Spinal cord (tissue), 10 donors: ENCODE measurements around the gene CDC42BPG. TPM values are rescaled to one million over a fixed set of nuclear protein-coding genes. Genes with fewer than 3 reads are reported as not detected.

ENCODE experiments used
- DNase-seq, 6 donors: peaks; one replicate each; pipeline versions ENCODE4 v3.0.0 to v3.0.0-alpha.2; 2013 to 2015; ENCODE audit warnings: low spot score in 6 of 6, low read depth in 4 of 6
- H3K27ac ChIP-seq: one replicate; pipeline ENCODE4 v1.5.1; 2013; ENCODE audit warnings: low read depth, low read length, control low read depth
- H3K27me3 ChIP-seq: one replicate; pipeline ENCODE4 v1.6.1; 2013; ENCODE audit warnings: low read length; ENCODE audit not compliant: control insufficient read depth, insufficient read depth
- H3K36me3 ChIP-seq: one replicate; pipeline ENCODE4 v1.6.1; 2013; ENCODE audit warnings: low read length; ENCODE audit not compliant: control insufficient read depth, insufficient read depth
- H3K4me1 ChIP-seq: one replicate; pipeline ENCODE4 v1.6.1; 2013; ENCODE audit warnings: low read length; ENCODE audit not compliant: control insufficient read depth, insufficient read depth
- H3K4me3 ChIP-seq: one replicate; pipeline ENCODE4 v1.5.1; 2013; ENCODE audit warnings: low read depth, low read length, control low read depth
- H3K9me3 ChIP-seq: one replicate; pipeline ENCODE4 v1.6.1; 2013; ENCODE audit warnings: low read length; ENCODE audit not compliant: control insufficient read depth, insufficient read depth
- WGBS: methylation state at CpG from one replicate; pipeline ENCODE4 v1.1.5; 2013; ENCODE audit warnings: missing lambda C conversion rate; ENCODE audit not compliant: insufficient coverage; 5-methylcytosine and 5-hydroxymethylcytosine counted together
- polyA plus RNA-seq, 2 donors: library from polyadenylated mRNA; unstranded; fragments of 120-200 nt; gene quantifications; one replicate each; pipeline ENCODE4 v1.2.1, GENCODE V29; 2013; ENCODE audit not compliant: insufficient read length in 2 of 2
- total RNA-seq, 2 donors: library from RNA; depleted of rRNA in 1 of 2; stranded (reverse); fragments of 120-200 nt in 1 of 2; fragments of >200 nt in 1 of 2; gene quantifications; one replicate each; pipeline versions ENCODE4 v1.2.3 to v1.2.4, GENCODE V29; 2013 to 2014
- donor health status: healthy.

The CDC42BPG gene
- total and polyA plus RNA-seq, 4 donors = 0.43 to 2.0 (median 1.1) TPM

DNA sequence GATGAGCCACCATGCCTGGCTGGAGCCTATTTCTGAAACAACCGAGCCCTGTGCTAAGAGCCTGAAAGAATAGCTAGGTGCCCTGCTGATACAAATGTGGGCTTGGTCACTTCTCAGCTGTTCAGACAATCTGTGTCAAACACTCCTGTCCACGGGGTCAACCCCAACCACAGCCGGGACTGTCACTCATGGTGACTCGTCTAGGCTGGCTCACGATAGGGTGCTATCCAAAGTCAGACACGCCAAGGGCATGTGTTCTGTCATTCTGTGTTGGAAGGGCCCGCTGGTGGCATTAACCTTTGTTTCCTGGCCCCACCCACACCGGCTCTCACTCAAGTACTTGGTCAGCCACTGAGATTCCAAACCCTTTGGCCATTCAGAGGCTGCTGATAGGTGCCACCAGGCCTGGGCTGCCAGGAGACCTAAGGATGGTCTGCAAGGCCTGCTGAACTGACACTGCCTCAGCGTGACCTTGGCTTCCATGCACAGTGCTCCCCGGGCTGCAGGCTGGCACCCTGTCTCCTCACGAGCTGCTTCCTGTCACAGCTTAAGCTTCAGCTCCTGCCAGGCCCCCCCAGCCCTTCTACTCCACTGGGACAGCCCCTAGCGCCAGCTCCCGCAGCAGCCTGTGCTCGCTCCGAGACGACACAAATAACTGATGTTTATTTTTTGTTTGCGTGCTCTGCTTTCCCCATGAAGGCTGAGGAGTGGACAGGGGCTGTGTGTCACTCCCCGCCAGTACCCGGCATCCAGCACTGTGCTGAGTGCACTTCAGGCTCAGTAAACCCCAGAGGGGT, 14.2 kb upstream of the CDC42BPG start:
- 84% methylated on average over 19 of the region's 19 CpGs for WGBS
- H3K4me1 ChIP-seq = peaks cover 27% of the 10 kb centered on the region
- no peak overlapping the region for H3K27ac ChIP-seq
- no peak overlapping the region for H3K4me3 ChIP-seq
- DNase-seq = no peak
- no peaks in the 10 kb centered on the region for H3K27me3 ChIP-seq
- peaks cover 81% of the 10 kb centered on the region for H3K36me3 ChIP-seq
- no peaks in the 10 kb centered on the region for H3K9me3 ChIP-seq

DNA sequence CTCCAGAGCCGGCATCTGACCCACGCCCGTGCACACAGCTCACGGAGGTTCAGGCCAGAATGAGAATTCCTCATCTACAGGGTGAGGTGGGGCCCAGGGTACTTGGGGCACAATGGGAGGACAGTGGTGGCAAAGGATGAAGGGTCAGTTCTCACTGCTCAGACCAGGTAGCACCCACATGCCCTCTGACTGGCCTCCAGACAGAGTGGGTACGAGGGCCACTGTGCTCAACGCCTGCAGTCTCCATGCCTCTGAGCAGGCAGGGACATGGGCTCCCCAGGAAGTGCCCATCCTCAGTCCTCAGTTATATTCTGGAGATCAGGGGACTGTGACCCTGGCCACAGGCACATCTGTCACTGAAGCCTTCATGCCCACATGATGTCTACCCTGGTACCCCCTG, 13.0 kb upstream of the CDC42BPG start:
- no peak for DNase-seq
- H3K36me3 ChIP-seq = peaks cover 85% of the 10 kb centered on the region
- 100% methylated on average over 3 of the region's 6 CpGs for WGBS
- H3K27ac ChIP-seq = no peak overlapping the region
- H3K4me3 ChIP-seq = no peak overlapping the region
- no peaks in the 10 kb centered on the region for H3K27me3 ChIP-seq
- no peaks in the 10 kb centered on the region for H3K9me3 ChIP-seq
- H3K4me1 ChIP-seq = peaks cover 15% of the 10 kb centered on the region

DNA sequence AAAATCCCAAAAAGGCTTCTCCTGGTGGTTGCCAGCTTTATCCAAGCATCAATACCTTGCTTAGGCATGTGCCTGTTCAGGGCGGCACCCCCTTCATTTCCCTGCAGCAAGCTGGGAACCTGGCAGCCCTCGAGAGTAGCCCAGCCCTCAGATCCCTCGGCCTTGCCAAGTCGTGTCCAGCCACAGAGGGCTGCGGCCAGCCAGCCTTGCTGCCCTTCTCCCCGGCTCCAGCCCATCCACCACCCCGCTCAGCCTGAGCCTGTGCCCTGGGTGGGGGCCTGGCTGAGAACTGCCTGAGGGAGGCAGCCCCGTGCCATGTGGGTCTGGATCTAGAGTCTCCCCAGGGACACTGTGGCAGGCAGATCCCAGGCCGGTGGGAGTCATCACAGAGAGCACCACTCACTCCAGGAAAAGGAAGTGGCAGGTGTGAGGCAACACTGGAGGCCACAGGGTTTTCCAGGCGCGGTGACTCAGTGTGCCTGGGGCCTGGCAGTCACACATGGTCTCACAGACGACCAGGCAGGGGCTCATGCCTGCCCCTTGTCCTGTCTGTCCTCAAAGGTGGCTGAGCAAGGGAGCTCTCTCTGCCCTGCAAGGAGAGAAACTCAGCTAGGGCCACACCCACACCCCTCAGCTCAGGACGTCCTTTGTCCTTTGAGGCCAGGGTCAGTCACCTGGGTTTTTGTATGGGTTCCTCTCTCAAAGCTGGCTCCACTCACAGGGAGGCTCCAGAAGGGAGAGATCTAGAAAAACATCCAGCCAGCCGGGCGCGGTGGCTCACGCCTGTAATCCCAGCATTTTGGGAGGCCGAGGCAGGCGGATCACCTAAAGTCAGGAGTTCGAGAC, 12.2 kb upstream of the CDC42BPG start:
- Histone ChIP-seq H3K4me3 (no peak overlapping the region), H3K36me3 (peaks cover 89% of the 10 kb centered on the region), H3K4me1 (peaks cover 9% of the 10 kb centered on the region), H3K27me3 (no peaks in the 10 kb centered on the region), H3K9me3 (no peaks in the 10 kb centered on the region), H3K27ac (no peak overlapping the region)
- DNase-seq = no peak
- WGBS = 83% methylated on average over 13 of the region's 20 CpGs

DNA sequence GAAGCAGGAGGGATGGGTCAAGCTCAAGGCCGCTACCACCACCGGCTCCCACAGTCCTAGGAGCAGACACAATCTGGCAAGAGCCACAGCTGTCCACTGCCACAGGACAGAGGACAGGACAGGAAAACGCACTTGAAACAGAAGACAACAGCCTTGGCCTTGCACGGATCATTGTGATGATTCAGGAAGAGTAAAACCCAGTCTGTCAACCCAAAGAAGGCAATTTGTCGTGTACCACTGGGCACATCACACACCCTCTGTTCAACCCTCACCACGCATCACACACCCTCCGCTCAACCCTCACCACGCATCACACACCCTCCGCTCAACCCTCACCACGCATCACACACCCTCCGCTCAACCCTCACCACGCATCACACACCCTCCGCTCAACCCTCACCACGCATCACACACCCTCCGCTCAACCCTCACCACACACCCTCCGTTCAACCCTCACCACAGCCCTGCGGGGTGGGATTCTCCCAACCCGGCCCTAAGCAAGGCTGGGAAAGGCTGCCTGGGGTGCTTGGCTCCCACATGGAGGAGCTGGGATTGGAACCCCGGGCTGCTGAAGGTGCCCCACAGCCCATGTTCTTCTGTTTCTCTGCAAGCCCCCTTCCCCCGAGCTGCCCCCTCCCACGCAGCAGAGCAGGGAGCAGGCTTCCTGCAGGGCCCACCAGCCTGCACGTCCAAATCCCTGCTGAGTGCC, 11.3 kb upstream of the CDC42BPG start:
- DNase-seq = no peak
- H3K27ac ChIP-seq = no peak overlapping the region
- 85% methylated on average over 9 of the region's 22 CpGs for WGBS
- no peaks in the 10 kb centered on the region for H3K27me3 ChIP-seq
- no peaks in the 10 kb centered on the region for H3K9me3 ChIP-seq
- peaks cover 15% of the 10 kb centered on the region for H3K4me1 ChIP-seq
- no peak overlapping the region for H3K4me3 ChIP-seq
- H3K36me3 ChIP-seq = peaks cover 93% of the 10 kb centered on the region

DNA sequence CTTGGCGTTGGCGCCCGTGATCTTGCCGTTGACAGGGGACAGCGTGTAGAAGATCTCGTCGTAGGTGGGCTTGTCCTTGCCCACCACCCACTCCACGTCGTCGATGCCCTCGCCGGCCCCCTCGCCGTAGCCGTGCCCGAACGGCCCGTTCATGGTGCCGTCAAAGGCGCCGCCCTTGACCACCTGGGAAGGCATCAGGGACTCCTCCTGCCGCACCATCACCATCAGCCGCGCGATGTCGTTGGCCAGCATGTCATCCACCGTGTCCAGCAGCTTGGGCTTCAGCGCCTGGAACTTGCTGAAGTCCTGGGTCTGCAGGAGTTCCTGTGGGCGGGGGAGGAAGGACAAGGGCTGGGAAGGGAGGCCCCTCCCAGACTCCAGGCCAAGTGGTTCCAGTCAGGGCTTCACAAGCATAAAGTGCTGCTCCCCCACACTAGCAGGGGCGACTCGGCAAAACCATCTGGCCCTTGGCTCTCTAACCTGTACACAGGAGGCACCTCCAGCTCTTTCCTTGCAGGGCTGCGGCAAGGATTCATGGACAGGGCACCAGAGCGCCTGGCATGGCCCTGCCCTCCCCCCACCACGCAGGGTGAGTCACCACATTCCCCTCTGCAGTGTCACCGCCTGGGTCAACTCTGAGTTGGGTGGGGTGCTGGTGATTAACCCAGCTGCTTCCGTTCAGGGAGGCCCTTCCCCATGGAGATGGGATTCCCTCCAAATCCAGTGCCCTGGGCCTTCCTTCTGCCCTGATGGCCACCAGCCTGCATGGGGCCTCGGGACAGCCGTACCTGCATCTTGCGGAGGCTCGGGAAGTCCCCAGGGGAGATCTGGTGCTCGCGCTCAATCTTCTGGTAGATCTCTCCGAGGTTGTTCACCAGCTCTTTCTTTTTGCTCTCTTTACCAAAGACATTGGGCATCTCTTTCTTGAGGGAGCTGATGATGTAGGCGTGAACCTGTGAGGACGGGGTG, 10.4 kb upstream of the CDC42BPG start:
- H3K36me3 ChIP-seq = peaks cover 88% of the 10 kb centered on the region
- 88% methylated on average over 39 of the region's 45 CpGs for WGBS
- no peak for DNase-seq
- no peak overlapping the region for H3K27ac ChIP-seq
- H3K9me3 ChIP-seq = no peaks in the 10 kb centered on the region
- no peaks in the 10 kb centered on the region for H3K27me3 ChIP-seq
- H3K4me3 ChIP-seq = no peak overlapping the region
- H3K4me1 ChIP-seq = peaks cover 15% of the 10 kb centered on the region

DNA sequence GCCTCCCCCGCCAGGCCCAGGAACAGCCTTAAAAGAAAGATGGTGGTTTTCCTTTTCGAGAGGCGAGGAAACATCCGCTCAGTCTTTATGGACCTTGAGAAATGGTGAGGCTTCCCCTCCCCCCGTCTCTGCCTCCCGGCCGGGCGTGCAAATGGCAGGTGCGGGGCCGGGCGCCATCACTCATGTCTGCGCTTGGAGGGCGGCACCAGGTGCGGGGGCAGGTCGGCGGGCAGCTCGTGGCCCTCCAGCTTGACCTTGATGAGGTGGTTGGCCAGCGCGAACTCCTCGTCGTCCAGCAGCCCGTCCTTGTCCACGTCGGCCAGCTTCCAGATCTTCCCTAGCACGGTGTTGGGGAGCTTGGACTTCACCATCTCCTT, 9.7 kb upstream of the CDC42BPG start:
- peaks cover 16% of the 10 kb centered on the region for H3K4me1 ChIP-seq
- DNase-seq = no peak
- no peak overlapping the region for H3K27ac ChIP-seq
- WGBS = 94% methylated on average over 25 of the region's 25 CpGs
- H3K9me3 ChIP-seq = no peaks in the 10 kb centered on the region
- H3K36me3 ChIP-seq = peaks cover 82% of the 10 kb centered on the region
- no peaks in the 10 kb centered on the region for H3K27me3 ChIP-seq
- no peak overlapping the region for H3K4me3 ChIP-seq

DNA sequence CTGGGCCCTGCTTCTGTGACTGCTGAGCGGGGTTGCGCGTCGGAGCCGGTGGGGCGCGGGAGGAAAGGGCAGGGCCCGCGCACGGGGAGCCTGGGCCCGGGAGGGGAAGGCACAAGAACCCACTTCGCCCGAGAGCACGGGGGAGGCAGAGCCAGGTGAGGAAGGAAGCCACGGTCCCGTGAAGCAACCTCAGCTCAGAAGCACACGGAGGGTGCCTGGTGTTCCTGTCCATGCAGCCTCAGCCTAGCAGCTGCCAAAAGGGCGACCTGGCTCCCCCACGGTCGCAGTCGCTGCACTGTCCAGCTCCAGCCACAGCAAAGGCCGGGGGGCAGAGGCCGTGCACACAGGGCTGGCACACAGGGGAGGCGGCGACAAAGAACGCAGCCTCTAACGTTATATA, 9.3 kb upstream of the CDC42BPG start:
- Histone ChIP-seq H3K36me3 (peaks cover 78% of the 10 kb centered on the region), H3K4me1 (peaks cover 19% of the 10 kb centered on the region), H3K27me3 (no peaks in the 10 kb centered on the region), H3K4me3 (no peak overlapping the region), H3K27ac (no peak overlapping the region), H3K9me3 (no peaks in the 10 kb centered on the region)
- no peak for DNase-seq
- WGBS = 86% methylated on average over 23 of the region's 27 CpGs

DNA sequence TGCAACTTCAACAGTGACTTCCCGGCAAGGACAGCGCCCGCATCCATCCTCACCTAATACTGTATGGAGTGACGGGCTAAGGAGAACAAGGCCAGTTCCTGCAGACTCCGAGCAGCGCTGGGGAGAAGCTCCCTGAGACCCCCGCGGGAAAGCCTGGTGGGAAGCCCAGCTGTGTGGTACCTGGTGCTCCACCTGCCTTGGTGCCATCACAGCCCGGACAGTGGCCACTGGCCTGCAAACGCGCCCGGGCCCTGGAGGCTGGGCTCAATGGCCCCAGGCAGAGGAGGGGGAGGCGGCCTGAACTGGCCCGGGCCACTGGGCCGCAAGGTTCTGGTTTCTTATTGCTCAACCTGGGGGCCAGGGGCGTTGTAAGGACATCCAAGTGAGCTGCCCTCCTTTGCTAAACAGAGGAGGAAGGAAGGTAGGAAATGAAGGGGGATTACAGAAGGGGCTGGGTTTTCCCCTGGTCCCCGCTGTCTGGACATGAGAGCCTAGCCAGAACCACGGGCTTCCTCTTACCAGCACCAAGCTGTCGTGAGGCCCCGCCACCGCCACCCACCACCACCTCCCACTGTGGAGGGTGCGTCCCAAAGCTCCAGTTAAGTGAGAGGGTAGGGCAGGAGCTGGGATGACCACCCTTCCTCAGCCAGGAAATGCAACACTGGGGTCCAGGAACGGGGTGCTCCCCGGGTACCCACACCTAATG, 8.5 kb upstream of the CDC42BPG start:
- no peaks in the 10 kb centered on the region for H3K27me3 ChIP-seq
- WGBS = 88% methylated on average over 16 of the region's 24 CpGs
- no peak for DNase-seq
- peaks cover 70% of the 10 kb centered on the region for H3K36me3 ChIP-seq
- H3K9me3 ChIP-seq = no peaks in the 10 kb centered on the region
- no peak overlapping the region for H3K4me3 ChIP-seq
- peaks cover 19% of the 10 kb centered on the region for H3K4me1 ChIP-seq
- H3K27ac ChIP-seq = no peak overlapping the region
